Measurements from ENCODE around the gene MMP27.

Gene MMP27

GRCh38 chr11:102703826-102704493, 1.6 kb downstream of the MMP27 start:
- DNase-seq (ENCODE audit: low read depth): no peak

- DNase-seq (ENCODE audit: low read depth): no peak
Measured at GRCh38 chr11:102695201-102695600, 10.4 kb downstream of the MMP27 start.

GRCh38 chr11:102685754-102686153, 19.8 kb downstream of the MMP27 start:
- DNase-seq (ENCODE audit: low read depth): no peak

- no peak for DNase-seq (ENCODE audit: low read depth)
Measured at GRCh38 chr11:102685338-102685737, 20.2 kb downstream of the MMP27 start.

GRCh38 chr11:102683277-102683676, 22.3 kb downstream of the MMP27 start:
- DNase-seq (ENCODE audit: low read depth): no peak

GRCh38 chr11:102680945-102681344, 24.6 kb downstream of the MMP27 start:
- DNase-seq (ENCODE audit: low read depth): no peak

GRCh38 chr11:102678022-102678421, 27.5 kb downstream of the MMP27 start:
- no peak for DNase-seq (ENCODE audit: low read depth)

GRCh38 chr11:102676084-102676483, 29.5 kb downstream of the MMP27 start:
- DNase-seq (ENCODE audit: low read depth): no peak

GRCh38 chr11:102669664-102670063, 35.9 kb downstream of the MMP27 start:
- no peak for DNase-seq (ENCODE audit: low read depth)

GRCh38 chr11:102666331-102666957, 39.1 kb downstream of the MMP27 start:
- DNase-seq (ENCODE audit: low read depth): no peak

- no peak for DNase-seq (ENCODE audit: low read depth)
Measured at GRCh38 chr11:102664001-102664752, 41.4 kb downstream of the MMP27 start.

GRCh38 chr11:102662607-102663006, 43.0 kb downstream of the MMP27 start:
- no peak for DNase-seq (ENCODE audit: low read depth)

- DNase-seq (ENCODE audit: low read depth): no peak
Measured at GRCh38 chr11:102661040-102661439, 44.5 kb downstream of the MMP27 start.

- no peak for DNase-seq (ENCODE audit: low read depth)
Measured at GRCh38 chr11:102656528-102656927, 49.0 kb downstream of the MMP27 start.

GRCh38 chr11:102655547-102655946, 50.0 kb downstream of the MMP27 start:
- DNase-seq (ENCODE audit: low read depth): no peak

GRCh38 chr11:102654761-102655160, 50.8 kb downstream of the MMP27 start:
- no peak for DNase-seq (ENCODE audit: low read depth)

GRCh38 chr11:102653744-102654291, 51.8 kb downstream of the MMP27 start:
- no peak for DNase-seq (ENCODE audit: low read depth)

GRCh38 chr11:102647430-102647829, 58.1 kb downstream of the MMP27 start:
- no peak for DNase-seq (ENCODE audit: low read depth)

- no peak for DNase-seq (ENCODE audit: low read depth)
Measured at GRCh38 chr11:102643941-102644340, 61.6 kb downstream of the MMP27 start.

Measured in activated T-cell treated with anti-CD3 and anti-CD28 coated beads for 48 hours (primary cell).